Endometrium (tissue), 2 donors: Measurements from ENCODE around the gene SMPX.
"Not testable (repeated sequence)": the region's sequence is repeated elsewhere in the genome, so short reads cannot be mapped to it uniquely, and the experiment has no call there.

ENCODE experiments used
- FAIRE-seq: peaks from 2 replicates; lab custom pipeline; 2012; peaks lifted over from hg19 to GRCh38; lab: Jason Lieb, UNC
- donor health status: control.
- donor health status: control.

The SMPX gene

GRCh38 chrX:21757960-21758359 lies at the start of gene SMPX:
SMPX (minus strand) TSS chrX:21758116; CDS start chrX:21754290, 3,826 bp downstream.
- no peak for FAIRE-seq

GRCh38 chrX:21806691-21807090 lies 48.8 kb upstream of the SMPX start:
- FAIRE-seq = no peak

- no peak for FAIRE-seq
These were observed 44.9 kb upstream of the SMPX start for GRCh38 chrX:21802839-21803238.

GRCh38 chrX:21802054-21802670 lies 44.2 kb upstream of the SMPX start:
- FAIRE-seq = no peak

GRCh38 chrX:21800344-21800770 lies 42.4 kb upstream of the SMPX start:
- FAIRE-seq = no peak

- no peak for FAIRE-seq
These were observed 41.9 kb upstream of the SMPX start for GRCh38 chrX:21799767-21800166.

GRCh38 chrX:21798677-21799219 lies 40.8 kb upstream of the SMPX start:
- FAIRE-seq = no peak

- no peak for FAIRE-seq
These were observed 24.1 kb upstream of the SMPX start for GRCh38 chrX:21781976-21782375.

- FAIRE-seq = no peak
These were observed 23.6 kb upstream of the SMPX start for GRCh38 chrX:21781525-21781924.

- FAIRE-seq = no peak
These were observed 21.2 kb upstream of the SMPX start for GRCh38 chrX:21779095-21779494.

- no peak for FAIRE-seq
These were observed 20.3 kb upstream of the SMPX start for GRCh38 chrX:21778236-21778635.

- not testable (repeated sequence) for FAIRE-seq
These were observed 17.2 kb upstream of the SMPX start for GRCh38 chrX:21775128-21775527.

GRCh38 chrX:21773036-21773435 lies 15.1 kb upstream of the SMPX start:
- not testable (repeated sequence) for FAIRE-seq

GRCh38 chrX:21770631-21771321 lies 12.9 kb upstream of the SMPX start:
- no peak for FAIRE-seq

- FAIRE-seq = no peak
These were observed 8.2 kb upstream of the SMPX start for GRCh38 chrX:21766101-21766500.

GRCh38 chrX:21764008-21764407 lies 6.1 kb upstream of the SMPX start:
- FAIRE-seq = no peak

- FAIRE-seq = no peak
These were observed 572 bp upstream of the SMPX start for GRCh38 chrX:21758488-21758887.

- no peak for FAIRE-seq
These were observed 959 bp downstream of the SMPX start for GRCh38 chrX:21756785-21757529.

- no peak for FAIRE-seq
These were observed 8.0 kb downstream of the SMPX start for GRCh38 chrX:21749924-21750323.

GRCh38 chrX:21748235-21748634 lies 9.7 kb downstream of the SMPX start:
- no peak for FAIRE-seq

GRCh38 chrX:21747558-21747957 lies 10.4 kb downstream of the SMPX start:
- FAIRE-seq = no peak

- no peak for FAIRE-seq
These were observed 12.2 kb downstream of the SMPX start for GRCh38 chrX:21745756-21746155.

GRCh38 chrX:21744721-21745120 lies 13.2 kb downstream of the SMPX start:
- no peak for FAIRE-seq
